Fibroblast of the aortic adventitia (primary cell): ENCODE data around the gene KRT6C. TPM values are rescaled to one million over a fixed set of nuclear protein-coding genes. Genes with fewer than 3 reads are reported as not detected.

Source experiments
- DNase-seq: peaks from one replicate; pipeline ENCODE4 v3.0.0-alpha.2; 2010; ENCODE audit warnings: low read depth
- H3K4me3 ChIP-seq: 2 replicates; pipeline ENCODE4 v1.5.1; 2011; ENCODE audit warnings: low read depth, mild to moderate bottlenecking, control low read depth, low read length, moderate library complexity
- CTCF ChIP-seq: IDR thresholded peaks from 2 replicates; pipeline ENCODE4 v1.5.1; 2011; ENCODE audit warnings: mild to moderate bottlenecking, low read length, control low read depth, inconsistent platforms; ENCODE audit not compliant: insufficient read depth
- total RNA-seq: library from RNA; depleted of rRNA; stranded (reverse); fragments of >200 nt; gene quantifications from 2 replicates; pipeline ENCODE4 v1.2.3, GENCODE V29; 2012; ENCODE audit warnings: low replicate concordance

Gene KRT6C
- total RNA-seq, 1 donor, result not detected

GRCh38 chr12:52436000-52436827 is 37.4 kb downstream of the KRT6C start:
- DNase-seq, result peak; percentile 27
- no peak overlapping the region for H3K4me3 ChIP-seq
- TF ChIP-seq CTCF, result no peak

- no peak overlapping the region for H3K4me3 ChIP-seq
- TF ChIP-seq CTCF, result no peak
- DNase-seq, result no peak
These were observed 38.0 kb downstream of the KRT6C start for GRCh38 chr12:52435659-52435999.

GRCh38 chr12:52434760-52435530 is 38.7 kb downstream of the KRT6C start:
- H3K4me3 ChIP-seq, result no peak overlapping the region
- no peak for DNase-seq
- no peak for TF ChIP-seq CTCF

- no peak for DNase-seq
- no peak for TF ChIP-seq CTCF
- no peak within 1 kb of the TSS for H3K4me3 ChIP-seq
These were observed 39.4 kb downstream of the KRT6C start, which contains the start of gene KRT75 for GRCh38 chr12:52434081-52434733. Gene KRT75 (minus strand): TSS chr12:52434371. CDS start chr12:52434304, 67 bp downstream.

- no peak for TF ChIP-seq CTCF
- H3K4me3 ChIP-seq, result no peak overlapping the region
- no peak for DNase-seq
These were observed 40.0 kb downstream of the KRT6C start for GRCh38 chr12:52433501-52434080.

GRCh38 chr12:52432559-52433207 is 40.9 kb downstream of the KRT6C start:
- TF ChIP-seq CTCF, result no peak
- H3K4me3 ChIP-seq, result no peak overlapping the region
- DNase-seq, result no peak
